ENCODE results near the gene PTPRD. TPM values are rescaled to one million over a fixed set of nuclear protein-coding genes. Genes with fewer than 3 reads are reported as not detected.

The PTPRD gene
- total RNA-seq, 1 donor from 2014 or later = 109 TPM

DNA sequence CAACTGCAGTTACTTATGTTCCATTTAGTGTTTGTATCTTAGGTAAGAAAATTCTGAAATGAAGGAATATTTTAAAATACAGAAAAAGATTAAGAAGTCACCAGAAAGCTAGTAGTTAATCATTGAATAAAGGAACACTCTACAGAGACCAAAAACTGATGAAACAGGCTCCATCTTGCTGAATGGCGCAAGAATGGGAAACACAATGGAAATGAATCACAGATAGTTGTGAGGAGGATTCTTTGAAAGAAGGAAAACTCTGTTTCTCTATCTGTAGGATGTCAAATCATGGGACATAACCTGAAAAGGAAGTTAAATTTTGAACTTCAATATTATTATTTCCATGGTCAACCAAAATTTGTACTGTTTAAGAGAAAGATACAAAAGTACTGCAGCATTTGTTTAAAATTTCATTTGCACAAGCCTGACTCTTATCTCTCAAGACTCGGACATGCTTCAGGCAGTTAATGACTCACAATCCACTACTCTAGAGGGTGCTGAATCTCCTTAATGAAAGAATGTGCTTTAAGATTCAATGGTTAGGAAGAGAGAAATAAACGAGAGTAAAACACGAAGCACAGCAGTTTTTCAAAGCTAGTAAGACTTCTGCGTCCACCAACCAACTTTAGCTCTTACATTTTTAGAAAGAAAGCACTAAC is 1748.8 kb downstream of the PTPRD start:
- Mint-ChIP-seq H3K36me3 (no peaks in the 10 kb centered on the region), H3K27ac (peak overlapping the region; percentile 37), H3K4me3 (no peak overlapping the region), H3K27me3 (ENCODE audit: low read depth) (peaks cover 5% of the 10 kb centered on the region), H3K4me1 (peaks cover 40% of the 10 kb centered on the region), H3K9me3 (no peaks in the 10 kb centered on the region)
- DNase-seq (ENCODE audit: low spot score in 2 of 2, unreplicated experiment in 2 of 2) = no peak
- TF ChIP-seq, protein P1, sequence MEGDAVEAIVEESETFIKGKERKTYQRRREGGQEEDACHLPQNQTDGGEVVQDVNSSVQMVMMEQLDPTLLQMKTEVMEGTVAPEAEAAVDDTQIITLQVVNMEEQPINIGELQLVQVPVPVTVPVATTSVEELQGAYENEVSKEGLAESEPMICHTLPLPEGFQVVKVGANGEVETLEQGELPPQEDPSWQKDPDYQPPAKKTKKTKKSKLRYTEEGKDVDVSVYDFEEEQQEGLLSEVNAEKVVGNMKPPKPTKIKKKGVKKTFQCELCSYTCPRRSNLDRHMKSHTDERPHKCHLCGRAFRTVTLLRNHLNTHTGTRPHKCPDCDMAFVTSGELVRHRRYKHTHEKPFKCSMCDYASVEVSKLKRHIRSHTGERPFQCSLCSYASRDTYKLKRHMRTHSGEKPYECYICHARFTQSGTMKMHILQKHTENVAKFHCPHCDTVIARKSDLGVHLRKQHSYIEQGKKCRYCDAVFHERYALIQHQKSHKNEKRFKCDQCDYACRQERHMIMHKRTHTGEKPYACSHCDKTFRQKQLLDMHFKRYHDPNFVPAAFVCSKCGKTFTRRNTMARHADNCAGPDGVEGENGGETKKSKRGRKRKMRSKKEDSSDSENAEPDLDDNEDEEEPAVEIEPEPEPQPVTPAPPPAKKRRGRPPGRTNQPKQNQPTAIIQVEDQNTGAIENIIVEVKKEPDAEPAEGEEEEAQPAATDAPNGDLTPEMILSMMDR (IDR thresholded peaks at IDR 0.05; ENCODE audit: unreplicated experiment) = no peak

DNA sequence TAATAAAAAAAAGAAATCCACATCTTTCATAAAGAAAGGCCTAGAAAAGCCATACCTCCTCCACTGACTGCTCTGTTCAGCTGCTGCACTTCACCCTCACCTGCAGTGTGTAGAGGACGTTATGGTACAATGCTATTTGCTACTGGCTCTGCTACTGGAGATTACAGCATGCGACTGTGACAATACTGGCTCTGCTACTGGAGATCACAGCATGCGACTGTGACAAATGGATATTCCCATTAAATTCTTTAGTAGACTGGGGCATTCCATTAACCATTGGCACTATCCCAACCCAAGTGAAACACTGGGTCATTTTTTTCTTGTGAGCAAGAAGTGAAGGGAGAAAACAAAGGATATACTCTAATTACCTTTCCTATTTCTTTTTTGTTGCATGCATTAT is 1749.7 kb downstream of the PTPRD start:
- Mint-ChIP-seq H3K27me3 (ENCODE audit: low read depth) (peaks cover 11% of the 10 kb centered on the region), H3K4me1 (peaks cover 38% of the 10 kb centered on the region), H3K9me3 (no peaks in the 10 kb centered on the region), H3K4me3 (no peak overlapping the region), H3K36me3 (no peaks in the 10 kb centered on the region), H3K27ac (no peak overlapping the region)
- DNase-seq (ENCODE audit: low spot score in 2 of 2, unreplicated experiment in 2 of 2) = no peak
- TF ChIP-seq, protein P1 (IDR thresholded peaks at IDR 0.05; ENCODE audit: unreplicated experiment) = no peak

DNA sequence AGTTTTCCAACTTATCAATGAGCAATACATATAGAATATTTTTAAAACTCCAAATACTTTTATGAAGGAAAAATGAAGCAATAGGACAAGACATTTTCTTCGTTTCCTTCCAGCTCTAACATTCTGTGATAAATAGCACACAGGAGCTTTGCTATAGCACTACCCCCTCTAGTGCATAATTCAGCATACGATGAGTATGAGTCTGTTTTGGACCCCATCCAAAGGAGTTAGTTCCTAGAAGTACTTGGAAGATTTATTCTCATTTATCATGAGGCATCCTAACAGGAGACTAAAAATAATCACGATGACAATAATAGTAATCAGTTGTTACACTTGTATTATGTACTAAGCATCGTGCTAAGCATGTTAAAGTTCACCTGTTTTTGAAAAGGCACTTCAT is 1751.9 kb downstream of the PTPRD start:
- Mint-ChIP-seq H3K4me3 (no peak overlapping the region), H3K27ac (no peak overlapping the region), H3K9me3 (no peaks in the 10 kb centered on the region), H3K36me3 (no peaks in the 10 kb centered on the region), H3K4me1 (peaks cover 48% of the 10 kb centered on the region), H3K27me3 (ENCODE audit: low read depth) (peaks cover 13% of the 10 kb centered on the region)
- no peak for DNase-seq (ENCODE audit: low spot score in 2 of 2, unreplicated experiment in 2 of 2)
- TF ChIP-seq, protein P1 (IDR thresholded peaks at IDR 0.05; ENCODE audit: unreplicated experiment) = no peak

DNA sequence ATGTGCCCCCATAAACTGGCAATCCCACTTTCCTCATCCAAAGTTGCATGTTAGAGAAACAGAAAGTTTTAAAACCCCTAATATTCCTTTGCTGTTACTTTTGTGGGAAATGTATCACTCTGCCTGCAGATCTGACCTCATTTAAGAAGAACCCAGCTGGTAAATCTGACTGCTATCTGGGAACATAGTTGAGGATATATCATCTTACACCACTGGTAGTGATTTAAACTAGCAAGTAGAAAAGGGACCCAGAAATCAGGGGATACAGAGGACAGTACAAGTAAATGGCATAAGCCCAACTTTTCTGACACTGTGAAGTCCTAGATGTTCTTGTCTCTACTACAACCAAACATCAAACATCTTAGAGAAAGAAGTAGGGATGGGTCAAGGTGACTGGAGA is 1752.7 kb downstream of the PTPRD start:
- H3K4me1 Mint-ChIP-seq = peaks cover 55% of the 10 kb centered on the region
- TF ChIP-seq, protein P1 (IDR thresholded peaks at IDR 0.05; ENCODE audit: unreplicated experiment) = no peak
- H3K27ac Mint-ChIP-seq = no peak overlapping the region
- no peaks in the 10 kb centered on the region for H3K9me3 Mint-ChIP-seq
- no peaks in the 10 kb centered on the region for H3K36me3 Mint-ChIP-seq
- H3K4me3 Mint-ChIP-seq = no peak overlapping the region
- H3K27me3 Mint-ChIP-seq (ENCODE audit: low read depth) = peaks cover 13% of the 10 kb centered on the region
- no peak for DNase-seq (ENCODE audit: low spot score in 2 of 2, unreplicated experiment in 2 of 2)

DNA sequence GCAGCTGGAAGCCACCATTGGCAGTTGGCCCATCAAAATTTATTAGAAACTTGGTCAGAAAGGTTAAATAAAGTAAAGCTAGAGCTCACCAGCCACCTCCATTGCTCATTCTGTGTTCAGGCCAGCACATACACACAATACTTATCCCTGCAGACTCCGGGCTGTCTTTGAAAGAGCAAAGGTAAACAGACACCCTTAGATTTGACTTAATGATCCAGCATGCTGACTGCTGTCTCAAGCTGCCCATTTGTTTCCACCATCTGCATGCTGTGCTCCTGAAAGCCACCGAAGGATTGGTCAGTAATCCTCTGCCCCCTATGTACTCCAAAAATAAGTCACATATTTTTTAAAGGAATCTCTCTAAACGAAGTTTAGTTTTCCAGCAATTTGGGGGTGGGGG is 1753.4 kb downstream of the PTPRD start:
- peaks cover 13% of the 10 kb centered on the region for H3K27me3 Mint-ChIP-seq (ENCODE audit: low read depth)
- DNase-seq (ENCODE audit: low spot score in 2 of 2, unreplicated experiment in 2 of 2) = no peak
- no peak overlapping the region for H3K27ac Mint-ChIP-seq
- TF ChIP-seq, protein P1 (IDR thresholded peaks at IDR 0.05; ENCODE audit: unreplicated experiment) = no peak
- H3K4me1 Mint-ChIP-seq = peaks cover 58% of the 10 kb centered on the region
- H3K9me3 Mint-ChIP-seq = no peaks in the 10 kb centered on the region
- no peaks in the 10 kb centered on the region for H3K36me3 Mint-ChIP-seq
- H3K4me3 Mint-ChIP-seq = peak overlapping the region; percentile 78

All from mesothelial cell of epicardium (in vitro differentiated cells).